ENCODE results near the gene BBS12.

GRCh38 chr4:122692641-122693520 is 39.6 kb upstream of the BBS12 start:
- TF ChIP-seq POLR2AphosphoS5 (IDR thresholded peaks at IDR 0.05; ENCODE audit: low read depth, low read length) (no peak), POLR2A (IDR thresholded peaks at IDR 0.05; ENCODE audit: low read depth, low read length) (no peak)
